Trophoblast cell (in vitro differentiated cells and primary cell): Measurements from ENCODE around the gene EYA2.

ENCODE experiments used
- DNase-seq, 2 donors: peaks; one replicate each; pipeline ENCODE4 v3.0.0-alpha.2; 2016
- H2AFZ ChIP-seq: 2 replicates; pipeline ENCODE4 v1.6.1; 2013; ENCODE audit warnings: low read length, moderate library complexity, mild to moderate bottlenecking; ENCODE audit not compliant: insufficient read depth, poor library complexity
- H2AK5ac ChIP-seq: 2 replicates; pipeline ENCODE4 v1.6.1; 2013; ENCODE audit warnings: mild to moderate bottlenecking, low read length
- H2BK120ac ChIP-seq: 2 replicates; pipeline ENCODE4 v1.6.1; 2013; ENCODE audit warnings: low read length, mild to moderate bottlenecking, moderate library complexity; ENCODE audit not compliant: insufficient read depth, poor library complexity
- H2BK12ac ChIP-seq: 2 replicates; pipeline ENCODE4 v1.6.1; 2013; ENCODE audit warnings: mild to moderate bottlenecking, low read length, moderate library complexity
- H2BK5ac ChIP-seq: 2 replicates; pipeline ENCODE4 v1.6.1; 2013; ENCODE audit warnings: low read length, low read depth, moderate library complexity, mild to moderate bottlenecking; ENCODE audit not compliant: poor library complexity
- H3K14ac ChIP-seq: 2 replicates; pipeline ENCODE4 v1.6.1; 2013; ENCODE audit warnings: mild to moderate bottlenecking, low read length
- H3K18ac ChIP-seq: 2 replicates; pipeline ENCODE4 v1.6.1; 2013; ENCODE audit warnings: mild to moderate bottlenecking, low read length
- H3K23ac ChIP-seq: 2 replicates; pipeline ENCODE4 v1.6.1; 2013; ENCODE audit warnings: low read length
- H3K27ac ChIP-seq: 2 replicates; pipeline ENCODE4 v1.5.1; 2013; ENCODE audit warnings: low read depth, mild to moderate bottlenecking, inconsistent platforms, low read length, moderate library complexity
- H3K27me3 ChIP-seq: 2 replicates; pipeline ENCODE4 v1.6.1; 2013; ENCODE audit warnings: inconsistent platforms, mild to moderate bottlenecking, low read length, moderate library complexity; ENCODE audit not compliant: insufficient read depth
- H3K36me3 ChIP-seq, 2 experiments: 1 replicate in 1 of 2; 2 replicates in 1 of 2; pipeline ENCODE4 v1.6.1; 2013; ENCODE audit warnings: low read length in 2 of 2, mild to moderate bottlenecking in 2 of 2, moderate library complexity in 1 of 2; ENCODE audit not compliant: insufficient read depth in 2 of 2, control insufficient read depth in 1 of 2
- H3K4ac ChIP-seq: 2 replicates; pipeline ENCODE4 v1.6.1; 2013; ENCODE audit warnings: low read depth, mild to moderate bottlenecking, low read length, moderate library complexity
- H3K4me1 ChIP-seq, 2 experiments: 1 replicate in 1 of 2; 2 replicates in 1 of 2; pipeline ENCODE4 v1.6.1; 2013; ENCODE audit warnings: low read length in 2 of 2, mild to moderate bottlenecking in 2 of 2, moderate library complexity in 1 of 2; ENCODE audit not compliant: insufficient read depth in 2 of 2, control insufficient read depth in 1 of 2
- H3K4me2 ChIP-seq: 2 replicates; pipeline ENCODE4 v1.6.1; 2013; ENCODE audit warnings: inconsistent platforms, mild to moderate bottlenecking, low read length, moderate library complexity
- H3K4me3 ChIP-seq: 2 replicates; pipeline ENCODE4 v1.5.1; 2013; ENCODE audit warnings: mild to moderate bottlenecking, low read depth, low read length, inconsistent platforms
- H3K79me1 ChIP-seq: one replicate; pipeline ENCODE4 v1.6.1; 2013; ENCODE audit warnings: low read length
- H3K79me2 ChIP-seq: 2 replicates; pipeline ENCODE4 v1.6.1; 2013; ENCODE audit warnings: low read length, mild to moderate bottlenecking; ENCODE audit not compliant: control insufficient read depth, insufficient read depth, poor library complexity
- H3K9ac ChIP-seq: 2 replicates; pipeline ENCODE4 v1.6.1; 2013; ENCODE audit warnings: mild to moderate bottlenecking, low read length
- H3K9me3 ChIP-seq: 2 replicates; pipeline ENCODE4 v1.6.1; 2013; ENCODE audit warnings: low read depth, mild to moderate bottlenecking, control low read depth, inconsistent platforms, low read length; ENCODE audit not compliant: insufficient read depth
- H4K12ac ChIP-seq: 2 replicates; pipeline ENCODE4 v1.6.1; 2013; ENCODE audit warnings: low read depth, mild to moderate bottlenecking, low read length, moderate library complexity
- H4K8ac ChIP-seq: 2 replicates; pipeline ENCODE4 v1.6.1; 2013; ENCODE audit warnings: low read depth, mild to moderate bottlenecking, low read length, moderate library complexity
- H4K91ac ChIP-seq: one replicate; pipeline ENCODE4 v1.6.1; 2013; ENCODE audit warnings: low read depth, mild to moderate bottlenecking, low read length, moderate library complexity
- WGBS: extraction: QIAGEN DNeasy Blood & Tissue Kit; methylation state at CpG from one replicate; pipeline ENCODE4 v1.1.7; 2013; ENCODE audit warnings: missing lambda C conversion rate; ENCODE audit not compliant: insufficient read length, insufficient coverage; ENCODE audit errors: extremely low coverage; 5-methylcytosine and 5-hydroxymethylcytosine counted together

EYA2 gene

GRCh38 chr20:47004179-47004578 is 109.5 kb downstream of the EYA2 start:
- no peak for DNase-seq
- no peak overlapping the region for H3K18ac ChIP-seq
- no peak overlapping the region for H2AFZ ChIP-seq
- no peak overlapping the region for H4K8ac ChIP-seq
- H4K91ac ChIP-seq: no peak overlapping the region
- peaks cover 0 to 1% of the 10 kb centered on the region in 2 experiments for H3K4me1 ChIP-seq
- no peak overlapping the region for H3K27ac ChIP-seq
- H2BK120ac ChIP-seq: no peak overlapping the region
- H3K14ac ChIP-seq: no peak overlapping the region
- no peaks in the 10 kb centered on the region for H3K79me1 ChIP-seq
- H2BK12ac ChIP-seq: no peak overlapping the region
- H3K79me2 ChIP-seq: no peaks in the 10 kb centered on the region
- H3K4me3 ChIP-seq: no peak overlapping the region
- H3K4ac ChIP-seq: no peak overlapping the region
- H2BK5ac ChIP-seq: no peak overlapping the region
- no CpG with 5 or more reads among the region's 4 CpGs for WGBS
- H3K23ac ChIP-seq: no peak overlapping the region
- H3K4me2 ChIP-seq: no peak overlapping the region
- no peaks in the 10 kb centered on the region for H3K27me3 ChIP-seq
- H4K12ac ChIP-seq: no peak overlapping the region
- H3K9me3 ChIP-seq: peaks cover 3% of the 10 kb centered on the region
- no peak overlapping the region for H3K9ac ChIP-seq
- no peak overlapping the region for H2AK5ac ChIP-seq
- H3K36me3 ChIP-seq: peaks cover 9% of the 10 kb centered on the region in 2 experiments

- whole genome bisulfite sequencing: no CpG with 5 or more reads among the region's 14 CpGs
- H3K9me3 ChIP-seq: peaks cover 1% of the 10 kb centered on the region
These were observed 113.4 kb downstream of the EYA2 start for GRCh38 chr20:47007826-47008655.

GRCh38 chr20:47008842-47009518 is 114.3 kb downstream of the EYA2 start:
- Histone ChIP-seq H3K79me2 (no peaks in the 10 kb centered on the region), H2BK12ac (no peak overlapping the region), H3K27me3 (no peaks in the 10 kb centered on the region), H3K4ac (no peak overlapping the region), H4K12ac (no peak overlapping the region), H4K91ac (no peak overlapping the region), H3K4me3 (no peak overlapping the region), H3K36me3 (peaks cover 7 to 9% of the 10 kb centered on the region in 2 experiments), H2AK5ac (no peak overlapping the region), H3K18ac (no peak overlapping the region), H3K14ac (no peak overlapping the region), H3K79me1 (no peaks in the 10 kb centered on the region), H3K4me1 (peaks cover 7 to 11% of the 10 kb centered on the region in 2 experiments), H3K4me2 (no peak overlapping the region), H3K9ac (no peak overlapping the region), H4K8ac (no peak overlapping the region), H2AFZ (no peak overlapping the region), H3K27ac (no peak overlapping the region), H2BK5ac (no peak overlapping the region), H2BK120ac (no peak overlapping the region), H3K23ac (no peak overlapping the region), H3K9me3 (peaks cover 1% of the 10 kb centered on the region)
- no peak for DNase-seq
- no CpG with 5 or more reads among the region's 7 CpGs for WGBS

More at GRCh38 chr20:47007826-47008655, 113.4 kb downstream of the EYA2 start:
- no peak overlapping the region for H2BK120ac ChIP-seq
- H3K23ac ChIP-seq: no peak overlapping the region
- H3K4ac ChIP-seq: no peak overlapping the region
- no peak overlapping the region for H2AFZ ChIP-seq
- no peak overlapping the region for H3K14ac ChIP-seq
- H2AK5ac ChIP-seq: no peak overlapping the region
- no peaks in the 10 kb centered on the region for H3K27me3 ChIP-seq
- H3K4me2 ChIP-seq: no peak overlapping the region
- no peak overlapping the region for H4K91ac ChIP-seq
- H3K4me3 ChIP-seq: no peak overlapping the region
- no peak overlapping the region for H4K8ac ChIP-seq
- no peak overlapping the region for H3K9ac ChIP-seq
- no peaks in the 10 kb centered on the region for H3K79me1 ChIP-seq
- no peak for DNase-seq
- no peak overlapping the region for H3K27ac ChIP-seq
- no peak overlapping the region for H2BK5ac ChIP-seq
- peaks cover 7 to 9% of the 10 kb centered on the region in 2 experiments for H3K36me3 ChIP-seq
- H3K4me1 ChIP-seq: peaks cover 7 to 11% of the 10 kb centered on the region in 2 experiments
- no peak overlapping the region for H2BK12ac ChIP-seq
- no peak overlapping the region for H4K12ac ChIP-seq
- H3K18ac ChIP-seq: no peak overlapping the region
- no peaks in the 10 kb centered on the region for H3K79me2 ChIP-seq

GRCh38 chr20:47009784-47010183 is 115.1 kb downstream of the EYA2 start:
- Histone ChIP-seq H4K12ac (no peak overlapping the region), H4K91ac (no peak overlapping the region), H3K27ac (no peak overlapping the region), H3K4me1 (peaks cover 7 to 11% of the 10 kb centered on the region in 2 experiments), H3K14ac (no peak overlapping the region), H3K4ac (no peak overlapping the region), H2BK120ac (no peak overlapping the region), H2BK12ac (no peak overlapping the region), H2AFZ (no peak overlapping the region), H2AK5ac (no peak overlapping the region), H3K36me3 (peaks cover 4 to 8% of the 10 kb centered on the region in 2 experiments), H3K9me3 (peaks cover 1% of the 10 kb centered on the region), H3K79me1 (no peaks in the 10 kb centered on the region), H3K4me3 (no peak overlapping the region), H2BK5ac (no peak overlapping the region), H3K23ac (no peak overlapping the region), H3K27me3 (no peaks in the 10 kb centered on the region), H3K79me2 (no peaks in the 10 kb centered on the region), H4K8ac (no peak overlapping the region), H3K18ac (no peak overlapping the region), H3K9ac (no peak overlapping the region), H3K4me2 (no peak overlapping the region)
- peak in 1 of 2 donors; percentile 28 for DNase-seq
